ENCODE data around the gene FALEC. TPM values are rescaled to one million over a fixed set of nuclear protein-coding genes. Genes with fewer than 3 reads are reported as not detected.
A peak's percentile ranks its signal among the peaks of the same experiment; 100 is the strongest.

Gene FALEC
- total RNA-seq, 4 donors from 2014 or later = 1.1 TPM; not detected in 3

- WGBS, 2 donors = 22 to 23% methylated on average over 18 of the region's 43 CpGs
- peak in 1 of 2 donors; percentile 94 for DNase-seq (ENCODE audit: low spot score in 2 of 2)
- H3K4me3 ChIP-seq (ENCODE audit: low read depth, poor library complexity, severe bottlenecking) = peak overlapping the region; percentile 36
- TF ChIP-seq POLR2A (IDR thresholded peaks at IDR 0.05) (no peak), CTCF (IDR thresholded peaks at IDR 0.05) (no peak)
- intact Hi-C loops (cut with DNase I; ENCODE audit: low total_unique reads) = loop anchor here (10.0 kb wide), 1 partner anchor 445 kb away; no protein-coding TSS in a partner anchor
Measured at GRCh38 chr1:150549496-150550221, 34.1 kb downstream of the FALEC start.

DNA sequence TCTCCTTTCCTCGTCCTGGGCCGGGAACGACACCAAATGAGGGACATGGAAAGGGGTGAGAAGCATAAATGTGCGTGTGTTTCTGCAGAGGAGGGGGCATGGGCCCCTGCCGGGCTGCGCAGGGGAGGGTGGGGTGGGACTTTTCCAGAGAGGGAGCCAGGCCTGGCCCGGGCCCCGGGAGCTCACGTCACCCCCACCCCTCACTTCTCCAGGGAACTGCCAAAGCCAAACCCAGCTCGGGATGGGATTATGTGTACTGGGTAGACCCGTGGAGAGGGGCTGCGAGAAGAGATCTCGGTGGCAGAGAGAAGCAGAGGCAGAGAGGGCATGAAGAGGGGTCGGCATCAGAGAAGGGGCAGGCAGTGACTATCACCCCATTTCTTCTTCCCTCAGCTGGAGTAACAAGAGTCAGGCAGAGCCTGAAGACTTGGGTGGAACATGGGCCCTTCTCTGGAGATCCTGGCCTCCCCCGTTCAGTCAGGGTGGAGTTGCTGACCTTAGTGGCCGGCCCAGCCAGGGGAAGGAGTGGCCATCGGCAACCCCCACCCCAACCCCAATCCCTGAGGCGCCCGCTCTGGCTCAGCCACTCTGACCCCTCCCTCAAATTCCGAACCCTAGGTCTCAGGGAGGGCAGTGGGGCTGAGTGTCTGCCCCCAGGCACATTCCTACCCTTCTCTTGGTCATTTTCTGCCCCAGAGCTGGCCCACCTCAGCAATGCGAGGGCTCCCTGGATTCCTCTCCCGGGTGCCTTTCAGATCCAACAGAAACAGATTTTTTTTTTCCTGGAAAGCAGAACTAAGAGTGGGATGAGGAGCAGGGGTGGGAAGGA lies 34.9 kb downstream of the FALEC start:
- no peak for DNase-seq (ENCODE audit: low spot score in 2 of 2)
- intact Hi-C loops (cut with DNase I; ENCODE audit: low total_unique reads) = loop anchor here (10.0 kb wide), 1 partner anchor 444 kb away; no protein-coding TSS in a partner anchor
- H3K4me3 ChIP-seq (ENCODE audit: low read depth, poor library complexity, severe bottlenecking) = no peak overlapping the region
- TF ChIP-seq POLR2A (IDR thresholded peaks at IDR 0.05) = no peak
- no peak for TF ChIP-seq CTCF (IDR thresholded peaks at IDR 0.05)
- 34 to 41% methylated on average over 22 of the region's 22 CpGs for WGBS, 2 donors

DNA sequence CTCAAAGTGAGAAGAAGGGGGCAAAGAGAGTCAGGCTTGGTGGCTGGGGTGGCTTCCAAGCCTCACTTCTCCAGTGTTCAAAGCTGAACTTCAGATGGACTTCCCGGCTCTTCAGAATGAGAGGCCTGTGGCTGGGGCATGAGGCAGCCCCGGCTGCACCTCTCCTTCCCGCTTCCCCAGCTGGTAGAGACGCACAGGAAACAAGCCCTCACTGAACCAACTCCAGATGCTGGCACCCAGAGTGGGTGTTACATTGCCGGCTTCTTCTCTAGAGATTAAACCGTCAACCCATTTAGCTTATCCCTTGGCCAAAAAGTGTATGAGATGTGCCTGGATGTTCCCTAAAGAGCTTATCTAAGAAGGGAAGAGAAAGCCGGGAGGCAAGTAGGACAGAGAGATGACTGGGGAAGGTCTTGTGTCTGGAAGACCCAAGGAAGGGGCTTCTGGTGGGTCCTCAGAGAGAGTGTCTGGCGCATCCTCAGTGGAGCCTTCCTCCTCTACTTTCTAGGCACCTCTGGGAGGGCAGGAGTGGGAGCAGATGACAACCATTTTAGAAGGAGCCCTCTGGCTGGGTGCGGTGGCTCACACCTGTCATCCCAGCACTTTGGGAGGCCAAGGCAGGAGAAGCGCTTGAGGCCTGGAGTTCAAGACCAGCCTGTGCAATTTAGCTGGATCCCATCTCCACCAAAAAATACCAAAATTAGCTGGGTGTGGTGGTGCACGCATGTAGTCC lies 35.7 kb downstream of the FALEC start:
- intact Hi-C loops (cut with DNase I; ENCODE audit: low total_unique reads) = loop anchor here (10.0 kb wide), 1 partner anchor 444 kb away; no protein-coding TSS in a partner anchor
- no peak overlapping the region for H3K4me3 ChIP-seq (ENCODE audit: low read depth, poor library complexity, severe bottlenecking)
- 56 to 59% methylated on average over 11 of the region's 11 CpGs for WGBS, 2 donors
- TF ChIP-seq CTCF (IDR thresholded peaks at IDR 0.05) (no peak), POLR2A (IDR thresholded peaks at IDR 0.05) (no peak)
- DNase-seq (ENCODE audit: low spot score in 2 of 2) = no peak

DNA sequence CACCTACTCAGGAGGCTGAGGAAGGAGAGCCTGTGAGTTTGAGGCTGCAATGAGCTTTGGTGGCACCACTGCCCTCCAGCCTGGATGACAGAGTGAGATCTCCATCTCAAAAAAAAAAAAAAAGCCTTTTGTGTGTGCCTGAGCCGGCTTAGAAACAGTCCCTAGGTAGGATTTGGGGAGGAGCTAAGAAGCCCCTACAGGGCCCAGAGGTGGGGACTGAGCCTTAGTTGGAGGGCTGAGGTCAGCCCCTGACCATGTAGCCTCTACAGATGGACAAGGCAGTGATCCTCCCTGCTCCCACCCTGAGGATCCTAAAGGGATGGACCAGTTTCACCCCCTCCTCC lies 36.2 kb downstream of the FALEC start:
- DNase-seq (ENCODE audit: low spot score in 2 of 2) = no peak
- intact Hi-C loops (cut with DNase I; ENCODE audit: low total_unique reads) = loop anchor here (10.0 kb wide), 1 partner anchor 443 kb away; no protein-coding TSS in a partner anchor
- H3K4me3 ChIP-seq (ENCODE audit: low read depth, poor library complexity, severe bottlenecking) = no peak overlapping the region
- WGBS, 2 donors = 44 to 47% methylated on average over 1 of the region's 1 CpG
- TF ChIP-seq CTCF (IDR thresholded peaks at IDR 0.05) = no peak
- no peak for TF ChIP-seq POLR2A (IDR thresholded peaks at IDR 0.05)

DNA sequence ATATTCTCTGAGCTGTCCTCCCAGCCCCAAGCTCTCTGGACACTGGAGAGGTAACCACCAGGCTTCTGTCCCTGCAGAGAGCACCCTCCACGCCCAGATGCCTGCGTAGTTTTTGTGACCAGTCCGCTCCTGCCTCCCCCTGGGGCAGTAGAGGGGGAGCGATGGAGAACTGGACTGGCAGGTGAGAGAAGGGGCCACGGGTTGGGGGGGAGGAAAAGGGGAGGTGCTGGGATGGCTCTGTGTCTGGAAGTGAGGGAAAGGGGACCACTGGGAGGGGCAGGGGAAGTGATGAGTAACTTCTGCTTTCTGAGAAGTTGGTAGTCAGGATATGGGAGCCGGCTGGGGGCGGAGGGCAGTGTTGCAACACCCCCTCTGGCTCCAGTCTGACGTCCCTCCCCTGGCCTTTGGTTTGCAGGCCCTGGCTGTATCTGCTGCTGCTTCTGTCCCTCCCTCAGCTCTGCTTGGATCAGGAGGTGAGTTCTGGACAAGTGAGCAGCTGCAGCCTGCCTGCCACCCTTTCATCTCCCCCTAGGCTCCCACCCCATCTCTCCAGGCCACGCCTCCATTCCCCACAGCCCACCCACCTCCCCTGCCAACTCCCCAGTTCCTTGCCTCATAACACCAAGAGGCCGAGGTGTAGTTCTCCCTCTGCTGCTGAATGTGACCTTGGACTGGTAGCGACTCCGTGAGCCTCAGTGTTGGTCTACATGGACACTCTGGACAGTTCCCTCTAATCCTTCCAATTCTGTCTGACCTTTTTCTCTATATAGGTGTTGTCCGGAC lies 36.8 kb downstream of the FALEC start:
- no peak for TF ChIP-seq CTCF (IDR thresholded peaks at IDR 0.05)
- no peak for TF ChIP-seq POLR2A (IDR thresholded peaks at IDR 0.05)
- WGBS, 2 donors = 28 to 35% methylated on average over 13 of the region's 13 CpGs
- DNase-seq (ENCODE audit: low spot score in 2 of 2) = peak; percentile 93 to 97
- intact Hi-C loops (cut with DNase I; ENCODE audit: low total_unique reads) = loop anchor here (10.0 kb wide), 1 partner anchor 442 kb away; no protein-coding TSS in a partner anchor
- no peak overlapping the region for H3K4me3 ChIP-seq (ENCODE audit: low read depth, poor library complexity, severe bottlenecking)

Measured in lower leg skin (tissue), 4 donors.